HG02840 (cell line): ENCODE data around the gene NRXN3.

Source experiments
- ATAC-seq: cut with Tn5 transposase; IDR thresholded peaks from one replicate; pipeline ENCODE4 v1.9.1; 2021; ENCODE audit warnings: mild to moderate bottlenecking, moderate library complexity, moderate number of reproducible peaks; ENCODE audit not compliant: unreplicated experiment, low FRiP score

NRXN3 gene

GRCh38 chr14:78611796-78612571 lies 441.8 kb downstream of the NRXN3 start:
- no peak for ATAC-seq

- no peak for ATAC-seq
These were observed 442.5 kb downstream of the NRXN3 start for GRCh38 chr14:78612666-78613065.

GRCh38 chr14:78614593-78614992 lies 444.4 kb downstream of the NRXN3 start:
- no peak for ATAC-seq

- no peak for ATAC-seq
These were observed 447.6 kb downstream of the NRXN3 start for GRCh38 chr14:78617735-78618134.

- ATAC-seq = no peak
These were observed 448.2 kb downstream of the NRXN3 start for GRCh38 chr14:78618368-78618767.

- ATAC-seq = no peak
These were observed 456.9 kb downstream of the NRXN3 start for GRCh38 chr14:78627114-78627513.

- no peak for ATAC-seq
These were observed 461.4 kb downstream of the NRXN3 start for GRCh38 chr14:78631551-78631950.

GRCh38 chr14:78633752-78634151 lies 463.6 kb downstream of the NRXN3 start:
- no peak for ATAC-seq

- ATAC-seq = no peak
These were observed 467.3 kb downstream of the NRXN3 start for GRCh38 chr14:78637489-78637888.

- no peak for ATAC-seq
These were observed 467.8 kb downstream of the NRXN3 start for GRCh38 chr14:78637908-78638475.

GRCh38 chr14:78638926-78639325 lies 468.8 kb downstream of the NRXN3 start:
- no peak for ATAC-seq

GRCh38 chr14:78644824-78645559 lies 474.8 kb downstream of the NRXN3 start:
- no peak for ATAC-seq

- ATAC-seq = no peak
These were observed 482.6 kb downstream of the NRXN3 start for GRCh38 chr14:78652727-78653126.

GRCh38 chr14:78653173-78653572 lies 483.0 kb downstream of the NRXN3 start:
- no peak for ATAC-seq

GRCh38 chr14:78657451-78657850 lies 487.3 kb downstream of the NRXN3 start:
- no peak for ATAC-seq

- no peak for ATAC-seq
These were observed 494.7 kb downstream of the NRXN3 start for GRCh38 chr14:78664841-78665240.

GRCh38 chr14:78666336-78667056 lies 496.3 kb downstream of the NRXN3 start:
- no peak for ATAC-seq

GRCh38 chr14:78667141-78667540 lies 497.0 kb downstream of the NRXN3 start:
- no peak for ATAC-seq

- no peak for ATAC-seq
These were observed 503.7 kb downstream of the NRXN3 start for GRCh38 chr14:78673845-78674244.

- no peak for ATAC-seq
These were observed 504.6 kb downstream of the NRXN3 start for GRCh38 chr14:78674820-78675219.

GRCh38 chr14:78683206-78683605 lies 513.0 kb downstream of the NRXN3 start:
- ATAC-seq = no peak
